Stimulated activated CD8-positive, alpha-beta memory T cell treated with anti-CD3 and anti-CD28 coated beads, Interleukin-15, amount 100 ng/mL, for 1 hour (primary cell): ENCODE results near the gene NANOG.
"Not testable (repeated sequence)": the region's sequence is repeated elsewhere in the genome, so short reads cannot be mapped to it uniquely, and the experiment has no call there.

Experiments
- DNase-seq: peaks from one replicate; pipeline ENCODE4 v3.0.0-alpha.2; 2020; ENCODE audit warnings: low read depth

Gene NANOG

GRCh38 chr12:7806319-7806718 lies 17.1 kb downstream of the NANOG start:
- DNase-seq: not testable (repeated sequence)

GRCh38 chr12:7806863-7807487 lies 17.8 kb downstream of the NANOG start:
- peak; percentile 38 for DNase-seq

GRCh38 chr12:7825754-7826153 lies 36.6 kb downstream of the NANOG start:
- not testable (repeated sequence) for DNase-seq

GRCh38 chr12:7829737-7830136 lies 40.5 kb downstream of the NANOG start:
- not testable (repeated sequence) for DNase-seq

- DNase-seq: no peak
Observed at GRCh38 chr12:7832059-7832696, 43.0 kb downstream of the NANOG start.

- DNase-seq: not testable (repeated sequence)
Observed at GRCh38 chr12:7833201-7833600, 44.0 kb downstream of the NANOG start.

- DNase-seq: no peak
Observed at GRCh38 chr12:7833831-7834230, 44.6 kb downstream of the NANOG start.

GRCh38 chr12:7834701-7835100 lies 45.5 kb downstream of the NANOG start:
- no peak for DNase-seq

- no peak for DNase-seq
Observed at GRCh38 chr12:7835116-7835515, 45.9 kb downstream of the NANOG start.

- no peak for DNase-seq
Observed at GRCh38 chr12:7835766-7836165, 46.6 kb downstream of the NANOG start.

- no peak for DNase-seq
Observed at GRCh38 chr12:7837366-7837765, 48.2 kb downstream of the NANOG start.

- not testable (repeated sequence) for DNase-seq
Observed at GRCh38 chr12:7839226-7839625, 50.0 kb downstream of the NANOG start.

- not testable (repeated sequence) for DNase-seq
Observed at GRCh38 chr12:7839848-7840247, 50.6 kb downstream of the NANOG start.

GRCh38 chr12:7842444-7842843 lies 53.2 kb downstream of the NANOG start:
- not testable (repeated sequence) for DNase-seq

- not testable (repeated sequence) for DNase-seq
Observed at GRCh38 chr12:7843149-7843548, 53.9 kb downstream of the NANOG start.

GRCh38 chr12:7843583-7843982 lies 54.4 kb downstream of the NANOG start:
- DNase-seq: not testable (repeated sequence)

- no peak for DNase-seq
Observed at GRCh38 chr12:7844116-7844515, 54.9 kb downstream of the NANOG start.

- DNase-seq: not testable (repeated sequence)
Observed at GRCh38 chr12:7847226-7848097, 58.3 kb downstream of the NANOG start.

GRCh38 chr12:7848098-7848422 lies 58.9 kb downstream of the NANOG start:
- not testable (repeated sequence) for DNase-seq
